Heart left ventricle (tissue), 13 donors: ENCODE measurements around the gene ST3GAL5.

ENCODE experiments used
- POLR2A ChIP-seq, 2 donors: fragments of 450-650 bp; IDR thresholded peaks; one replicate each; pipeline ENCODE4 v1.6.1; 2017; ENCODE audit warnings: antibody characterized with exemption in 2 of 2, mild to moderate bottlenecking in 2 of 2, moderate library complexity in 2 of 2
- TF ChIP-seq, protein P1 (sequence below), 12 donors: fragments of 200-600 bp; sonication (generic) in 4 of 12; IDR thresholded peaks; one replicate each; pipeline versions ENCODE4 v1.5.0 to v1.8.0; 2018 to 2022; ENCODE audit warnings: antibody characterized with exemption in 12 of 12, mild to moderate bottlenecking in 5 of 12
- donor health status: ischemic (EF 13 %, LVEDD 7.1; RV severe dilation, severe dysfunction).
- donor health status: DM: no; HTN: yes; CAD: no.
- donor health status: DM: no; HTN: no; CAD: no.
- donor health status: ischemic (EF 25% LVEDD 6.9; RV normal size, moderate dysfunction).
- donor health status: ischemic (EF 25% LVEDD 5.7; RV mildly dilated, moderate dysfunction).
- donor health status: ischemic (EF 35%, LVEDD 5.7; RV mildly dilated, moderate dysfunction).
- donor health status: nonischemic (EF 11% LVEDD 7.7; RV severe dilation, severe dysfunction).
- donor health status: DM: yes; HTN: yes; CAD: no.
- donor health status: PGD.
- donor health status: ischemic (EF 29% LVEDD 5.4; RV normal size, mild dysfunction).
- donor health status: nonischemic (EF 23%, LVEDD 6.1; RV moderate dilation, normal function).

GRCh38 chr2:85867121-85867520 lies 21.7 kb downstream of the ST3GAL5 start:
- TF ChIP-seq, protein P1, sequence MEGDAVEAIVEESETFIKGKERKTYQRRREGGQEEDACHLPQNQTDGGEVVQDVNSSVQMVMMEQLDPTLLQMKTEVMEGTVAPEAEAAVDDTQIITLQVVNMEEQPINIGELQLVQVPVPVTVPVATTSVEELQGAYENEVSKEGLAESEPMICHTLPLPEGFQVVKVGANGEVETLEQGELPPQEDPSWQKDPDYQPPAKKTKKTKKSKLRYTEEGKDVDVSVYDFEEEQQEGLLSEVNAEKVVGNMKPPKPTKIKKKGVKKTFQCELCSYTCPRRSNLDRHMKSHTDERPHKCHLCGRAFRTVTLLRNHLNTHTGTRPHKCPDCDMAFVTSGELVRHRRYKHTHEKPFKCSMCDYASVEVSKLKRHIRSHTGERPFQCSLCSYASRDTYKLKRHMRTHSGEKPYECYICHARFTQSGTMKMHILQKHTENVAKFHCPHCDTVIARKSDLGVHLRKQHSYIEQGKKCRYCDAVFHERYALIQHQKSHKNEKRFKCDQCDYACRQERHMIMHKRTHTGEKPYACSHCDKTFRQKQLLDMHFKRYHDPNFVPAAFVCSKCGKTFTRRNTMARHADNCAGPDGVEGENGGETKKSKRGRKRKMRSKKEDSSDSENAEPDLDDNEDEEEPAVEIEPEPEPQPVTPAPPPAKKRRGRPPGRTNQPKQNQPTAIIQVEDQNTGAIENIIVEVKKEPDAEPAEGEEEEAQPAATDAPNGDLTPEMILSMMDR (IDR thresholded peaks at IDR 0.05), result no peak
- no peak for TF ChIP-seq POLR2A (IDR thresholded peaks at IDR 0.05)
